ENCODE results near the gene CLEC4C.

DNA sequence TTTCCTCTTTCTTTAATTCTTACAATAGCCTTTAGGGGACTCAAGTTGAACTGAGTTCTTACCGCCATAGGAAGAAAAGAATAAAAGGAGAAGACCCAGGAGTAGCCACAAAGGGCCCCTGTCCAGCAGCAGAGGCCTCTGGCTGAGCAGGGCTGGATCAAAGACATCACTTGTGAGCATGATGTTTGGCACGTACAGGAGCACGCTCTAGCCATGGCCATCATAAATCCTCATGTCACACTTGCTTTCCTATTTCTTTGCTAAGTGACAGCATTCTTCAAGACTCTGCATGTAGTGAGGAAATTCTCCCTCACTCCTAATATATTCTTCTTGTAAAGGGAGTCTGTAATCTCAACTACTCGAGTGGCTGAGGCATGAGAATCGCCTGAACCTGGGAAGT, 15.7 kb downstream of the CLEC4C start:
- TF ChIP-seq, protein P1, sequence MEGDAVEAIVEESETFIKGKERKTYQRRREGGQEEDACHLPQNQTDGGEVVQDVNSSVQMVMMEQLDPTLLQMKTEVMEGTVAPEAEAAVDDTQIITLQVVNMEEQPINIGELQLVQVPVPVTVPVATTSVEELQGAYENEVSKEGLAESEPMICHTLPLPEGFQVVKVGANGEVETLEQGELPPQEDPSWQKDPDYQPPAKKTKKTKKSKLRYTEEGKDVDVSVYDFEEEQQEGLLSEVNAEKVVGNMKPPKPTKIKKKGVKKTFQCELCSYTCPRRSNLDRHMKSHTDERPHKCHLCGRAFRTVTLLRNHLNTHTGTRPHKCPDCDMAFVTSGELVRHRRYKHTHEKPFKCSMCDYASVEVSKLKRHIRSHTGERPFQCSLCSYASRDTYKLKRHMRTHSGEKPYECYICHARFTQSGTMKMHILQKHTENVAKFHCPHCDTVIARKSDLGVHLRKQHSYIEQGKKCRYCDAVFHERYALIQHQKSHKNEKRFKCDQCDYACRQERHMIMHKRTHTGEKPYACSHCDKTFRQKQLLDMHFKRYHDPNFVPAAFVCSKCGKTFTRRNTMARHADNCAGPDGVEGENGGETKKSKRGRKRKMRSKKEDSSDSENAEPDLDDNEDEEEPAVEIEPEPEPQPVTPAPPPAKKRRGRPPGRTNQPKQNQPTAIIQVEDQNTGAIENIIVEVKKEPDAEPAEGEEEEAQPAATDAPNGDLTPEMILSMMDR (IDR thresholded peaks at IDR 0.05): no peak
- no peak for TF ChIP-seq ZFX (IDR thresholded peaks at IDR 0.05; ENCODE audit: borderline replicate concordance)
